Upper lobe of left lung (tissue), 4 donors: ENCODE results near the gene ACOT12.

Source experiments
- CTCF ChIP-seq, 6 experiments: fragments of 450-650 bp in 4 of 6; fragments of 200-600 bp in 2 of 6; sonication (generic) in 2 of 6; IDR thresholded peaks; one replicate each; pipeline ENCODE4 v1.5.1; 2016 to 2019; ENCODE audit warnings: antibody characterized with exemption in 6 of 6
- EP300 ChIP-seq, 4 donors: sonication (generic); formaldehyde crosslinking; IDR thresholded peaks; one replicate each; pipeline ENCODE4 v1.5.1; 2017; ENCODE audit warnings: antibody characterized with exemption in 4 of 4, control low read depth in 2 of 4
- POLR2A ChIP-seq, 4 donors: fragments of 450-650 bp; IDR thresholded peaks; one replicate each; pipeline ENCODE4 v1.5.1; 2016 to 2017; ENCODE audit warnings: antibody characterized with exemption in 4 of 4, mild to moderate bottlenecking in 2 of 4
- POLR2AphosphoS5 ChIP-seq, 2 donors: sonication (generic); formaldehyde crosslinking; IDR thresholded peaks; one replicate each; pipeline ENCODE4 v1.5.1; 2017; ENCODE audit warnings: antibody characterized with exemption in 2 of 2

- TF ChIP-seq CTCF (IDR thresholded peaks at IDR 0.05): no peak
- TF ChIP-seq POLR2A (IDR thresholded peaks at IDR 0.05): no peak
- no peak for TF ChIP-seq EP300 (IDR thresholded peaks at IDR 0.05)
- no peak for TF ChIP-seq POLR2AphosphoS5 (IDR thresholded peaks at IDR 0.05)
Measured at GRCh38 chr5:81429985-81430384, 36.1 kb upstream of the ACOT12 start.
